Amygdala (tissue), 56 donors: ENCODE results near the gene CYP4F2.
"Not testable (repeated sequence)": the region's sequence is repeated elsewhere in the genome, so short reads cannot be mapped to it uniquely, and the experiment has no call there.

Experiments used
- DNase-seq, 56 donors: peaks; one replicate each; lab custom pipeline; 2025; lab: John Stamatoyannopoulos, UW

The CYP4F2 gene

GRCh38 chr19:15902254-15902653 lies 4.4 kb upstream of the CYP4F2 start:
- DNase-seq = no peak

- no peak for DNase-seq
These were observed 2.6 kb upstream of the CYP4F2 start for GRCh38 chr19:15900504-15900903.

- DNase-seq = not testable (repeated sequence)
These were observed 2.2 kb upstream of the CYP4F2 start for GRCh38 chr19:15900032-15900431.

GRCh38 chr19:15899561-15899960 lies 1.7 kb upstream of the CYP4F2 start:
- DNase-seq = not testable (repeated sequence)

- no peak for DNase-seq
These were observed 692 bp downstream of the CYP4F2 start for GRCh38 chr19:15897026-15897737.

GRCh38 chr19:15895876-15896430 lies 1.9 kb downstream of the CYP4F2 start:
- DNase-seq = no peak

- no peak for DNase-seq
These were observed 3.5 kb downstream of the CYP4F2 start for GRCh38 chr19:15894359-15894758.

GRCh38 chr19:15893477-15893876 lies 4.4 kb downstream of the CYP4F2 start:
- no peak for DNase-seq

- no peak for DNase-seq
These were observed 5.9 kb downstream of the CYP4F2 start for GRCh38 chr19:15892012-15892411.

- no peak for DNase-seq
These were observed 6.4 kb downstream of the CYP4F2 start for GRCh38 chr19:15891434-15891833.

GRCh38 chr19:15889339-15889738 lies 8.5 kb downstream of the CYP4F2 start:
- not testable (repeated sequence) for DNase-seq

GRCh38 chr19:15885919-15886318 lies 12.0 kb downstream of the CYP4F2 start:
- DNase-seq = no peak

- DNase-seq = no peak
These were observed 12.7 kb downstream of the CYP4F2 start for GRCh38 chr19:15885167-15885566.

GRCh38 chr19:15883329-15883728 lies 14.5 kb downstream of the CYP4F2 start:
- not testable (repeated sequence) for DNase-seq

- DNase-seq = no peak
These were observed 22.9 kb downstream of the CYP4F2 start for GRCh38 chr19:15874821-15875474.

- not testable (repeated sequence) for DNase-seq
These were observed 24.1 kb downstream of the CYP4F2 start for GRCh38 chr19:15873771-15874170.

GRCh38 chr19:15871570-15871969 lies 26.3 kb downstream of the CYP4F2 start:
- DNase-seq = no peak

GRCh38 chr19:15869873-15870272 lies 28.0 kb downstream of the CYP4F2 start:
- no peak for DNase-seq

- peak in 20 of 56 donors; percentile 0 to 48 (median 4) for DNase-seq
These were observed 28.7 kb downstream of the CYP4F2 start for GRCh38 chr19:15869109-15869555.

- DNase-seq = no peak
These were observed 31.2 kb downstream of the CYP4F2 start for GRCh38 chr19:15866636-15867035.

GRCh38 chr19:15864824-15865223 lies 33.0 kb downstream of the CYP4F2 start:
- DNase-seq = no peak

GRCh38 chr19:15863272-15863671 lies 34.6 kb downstream of the CYP4F2 start:
- no peak for DNase-seq
